ENCODE data around the gene MYOCOS. TPM values are rescaled to one million over a fixed set of nuclear protein-coding genes. Genes with fewer than 3 reads are reported as not detected.
"Not testable (repeated sequence)": the region's sequence is repeated elsewhere in the genome, so short reads cannot be mapped to it uniquely, and the experiment has no call there.

The MYOCOS gene
- total and polyA plus RNA-seq, 7 donors: not detected

- TF ChIP-seq, protein P1, sequence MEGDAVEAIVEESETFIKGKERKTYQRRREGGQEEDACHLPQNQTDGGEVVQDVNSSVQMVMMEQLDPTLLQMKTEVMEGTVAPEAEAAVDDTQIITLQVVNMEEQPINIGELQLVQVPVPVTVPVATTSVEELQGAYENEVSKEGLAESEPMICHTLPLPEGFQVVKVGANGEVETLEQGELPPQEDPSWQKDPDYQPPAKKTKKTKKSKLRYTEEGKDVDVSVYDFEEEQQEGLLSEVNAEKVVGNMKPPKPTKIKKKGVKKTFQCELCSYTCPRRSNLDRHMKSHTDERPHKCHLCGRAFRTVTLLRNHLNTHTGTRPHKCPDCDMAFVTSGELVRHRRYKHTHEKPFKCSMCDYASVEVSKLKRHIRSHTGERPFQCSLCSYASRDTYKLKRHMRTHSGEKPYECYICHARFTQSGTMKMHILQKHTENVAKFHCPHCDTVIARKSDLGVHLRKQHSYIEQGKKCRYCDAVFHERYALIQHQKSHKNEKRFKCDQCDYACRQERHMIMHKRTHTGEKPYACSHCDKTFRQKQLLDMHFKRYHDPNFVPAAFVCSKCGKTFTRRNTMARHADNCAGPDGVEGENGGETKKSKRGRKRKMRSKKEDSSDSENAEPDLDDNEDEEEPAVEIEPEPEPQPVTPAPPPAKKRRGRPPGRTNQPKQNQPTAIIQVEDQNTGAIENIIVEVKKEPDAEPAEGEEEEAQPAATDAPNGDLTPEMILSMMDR (IDR thresholded peaks at IDR 0.05): no peak
- TF ChIP-seq EP300 (IDR thresholded peaks at IDR 0.05): no peak
- no peak for TF ChIP-seq POLR2AphosphoS5 (IDR thresholded peaks at IDR 0.05)
- TF ChIP-seq POLR2A (IDR thresholded peaks at IDR 0.05): no peak
- H3K4me3 ChIP-seq: no peak overlapping the region
- WGBS, 2 donors: 95 to 97% methylated on average over 13 of the region's 13 CpGs
- no peaks in the 10 kb centered on the region for H3K4me1 ChIP-seq
- no peaks in the 10 kb centered on the region for H3K36me3 ChIP-seq
- no peaks in the 10 kb centered on the region for H3K27me3 ChIP-seq
- intact Hi-C loops (cut with DNase I): no loop called here
- DNase-seq: no peak
- no peak overlapping the region for H3K27ac ChIP-seq
- H3K9me3 ChIP-seq: no peaks in the 10 kb centered on the region
These were observed 21.2 kb upstream of the MYOCOS start for GRCh38 chr1:171600862-171601261.

GRCh38 chr1:171603042-171603441 lies 19.0 kb upstream of the MYOCOS start:
- 90 to 95% methylated on average over 6 of the region's 6 CpGs for WGBS, 2 donors
- DNase-seq; H3K4me3 ChIP-seq; H3K4me1 ChIP-seq; H3K27me3 ChIP-seq; H3K36me3 ChIP-seq; intact Hi-C loops (cut with DNase I); H3K9me3 ChIP-seq; H3K27ac ChIP-seq: not testable (repeated sequence)

DNA sequence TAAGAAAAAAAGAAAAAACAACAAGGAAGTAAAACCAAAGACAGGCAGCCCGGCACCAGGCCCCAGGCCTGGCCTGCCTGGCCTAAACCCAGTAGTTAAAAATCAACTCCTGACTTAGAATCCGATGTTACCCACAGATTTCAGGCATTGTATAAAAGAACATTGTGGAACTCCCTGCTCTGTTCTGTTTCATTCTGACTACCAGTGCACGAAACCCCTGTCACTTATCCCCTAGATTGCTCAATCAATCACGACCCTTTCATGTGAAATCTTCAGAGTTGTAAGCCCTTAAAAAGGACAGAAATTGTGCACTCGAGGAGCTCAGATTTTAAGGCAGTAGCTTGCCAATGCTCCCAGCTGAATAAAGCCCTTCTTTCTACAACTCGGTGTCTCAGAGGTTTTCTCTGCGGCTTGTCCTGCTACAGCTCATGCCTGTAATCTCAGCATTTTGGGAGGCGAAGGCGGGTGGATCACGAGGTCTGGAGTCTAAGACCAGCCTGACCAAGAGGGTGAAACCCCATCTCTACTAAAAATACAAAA lies 15.6 kb upstream of the MYOCOS start:
- Histone ChIP-seq H3K27ac (no peak overlapping the region), H3K36me3 (no peaks in the 10 kb centered on the region), H3K4me3 (no peak overlapping the region), H3K9me3 (no peaks in the 10 kb centered on the region), H3K4me1 (no peaks in the 10 kb centered on the region), H3K27me3 (no peaks in the 10 kb centered on the region)
- TF ChIP-seq POLR2AphosphoS5 (IDR thresholded peaks at IDR 0.05) (no peak), EP300 (IDR thresholded peaks at IDR 0.05) (no peak), POLR2A (IDR thresholded peaks at IDR 0.05) (no peak)
- TF ChIP-seq, protein P1 (IDR thresholded peaks at IDR 0.05): no peak
- DNase-seq: no peak
- intact Hi-C loops (cut with DNase I): no loop called here
- 69 to 77% methylated on average over 10 of the region's 10 CpGs for WGBS, 2 donors

- no peaks in the 10 kb centered on the region for H3K36me3 ChIP-seq
- H3K4me1 ChIP-seq: no peaks in the 10 kb centered on the region
- H3K4me3 ChIP-seq: no peak overlapping the region
- intact Hi-C loops (cut with DNase I): no loop called here
- no peak for DNase-seq
- 82 to 92% methylated on average over 2 of the region's 2 CpGs for WGBS, 2 donors
- H3K9me3 ChIP-seq: no peaks in the 10 kb centered on the region
- no peak for TF ChIP-seq POLR2AphosphoS5 (IDR thresholded peaks at IDR 0.05)
- TF ChIP-seq, protein P1 (IDR thresholded peaks at IDR 0.05): no peak
- TF ChIP-seq POLR2A (IDR thresholded peaks at IDR 0.05): no peak
- no peak for TF ChIP-seq EP300 (IDR thresholded peaks at IDR 0.05)
- no peak overlapping the region for H3K27ac ChIP-seq
- H3K27me3 ChIP-seq: no peaks in the 10 kb centered on the region
These were observed 11.7 kb upstream of the MYOCOS start for GRCh38 chr1:171610385-171610784.

DNA sequence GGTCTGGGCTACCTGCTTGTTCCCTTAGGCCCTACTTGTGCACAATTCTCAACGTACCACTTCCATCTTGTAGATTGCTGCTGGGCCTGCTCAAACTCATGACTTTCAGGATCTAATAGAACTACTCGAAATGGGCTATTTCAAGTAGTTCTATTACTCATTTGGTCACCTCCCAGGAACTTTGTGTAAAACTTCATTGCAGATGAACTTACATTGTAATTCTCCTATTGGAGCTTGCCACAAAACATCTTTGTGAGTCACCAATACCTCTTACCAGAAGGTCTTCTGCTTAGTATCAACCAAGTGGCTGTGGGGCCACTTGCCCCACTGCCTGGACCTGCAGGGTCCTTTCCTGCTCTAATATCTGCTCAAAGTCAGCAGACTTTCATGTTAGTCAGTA lies 10.7 kb upstream of the MYOCOS start:
- TF ChIP-seq POLR2AphosphoS5 (IDR thresholded peaks at IDR 0.05): no peak
- TF ChIP-seq, protein P1 (IDR thresholded peaks at IDR 0.05): no peak
- no peak for TF ChIP-seq POLR2A (IDR thresholded peaks at IDR 0.05)
- TF ChIP-seq EP300 (IDR thresholded peaks at IDR 0.05): no peak
- Histone ChIP-seq H3K27me3 (no peaks in the 10 kb centered on the region), H3K27ac (no peak overlapping the region), H3K4me1 (no peaks in the 10 kb centered on the region), H3K36me3 (no peaks in the 10 kb centered on the region), H3K4me3 (no peak overlapping the region), H3K9me3 (no peaks in the 10 kb centered on the region)
- 90% methylated on average over 2 of the region's 2 CpGs for WGBS, 2 donors
- no peak for DNase-seq
- intact Hi-C loops (cut with DNase I): no loop called here

Measured in sigmoid colon (tissue), 7 donors.